Fibroblast of lung (primary cell): ENCODE measurements around the gene ADGRV1.

ENCODE experiments used
- CTCF ChIP-seq, 2 donors: IDR thresholded peaks in 1 of 2; conservative IDR thresholded peaks in 1 of 2; 1 replicate in 1 of 2; 2 replicates in 1 of 2; pipeline ENCODE4 v1.5.1; 2011 to 2012; ENCODE audit warnings: low read length in 2 of 2, control low read depth in 1 of 2, inconsistent platforms in 1 of 2, low read depth in 1 of 2, mild to moderate bottlenecking in 1 of 2
- EZH2 ChIP-seq: IDR thresholded peaks from 2 replicates; pipeline ENCODE4 v1.5.1; 2012; ENCODE audit warnings: low read length, control low read depth, mild to moderate bottlenecking; ENCODE audit errors: missing control alignments

GRCh38 chr5:90703932-90704331 is 145.3 kb downstream of the ADGRV1 start:
- TF ChIP-seq EZH2 (no peak), CTCF (conservative IDR thresholded peaks at IDR 0.05 in 1 of 2, IDR thresholded peaks at IDR 0.05 in 1 of 2; ENCODE audit: low read depth in 1 of 2, low read length in 2 of 2) (no peak)
